Measurements from ENCODE around the gene TRANK1. TPM values are rescaled to one million over a fixed set of nuclear protein-coding genes. Genes with fewer than 3 reads are reported as not detected.

Gene TRANK1
- total RNA-seq, 1 donor from 2014 or later: 135 TPM

- Mint-ChIP-seq H3K27me3 (no peaks in the 10 kb centered on the region), H3K4me3 (no peak overlapping the region), H3K36me3 (ENCODE audit: low read depth) (peaks cover 44% of the 10 kb centered on the region), H3K9me3 (no peaks in the 10 kb centered on the region), H3K4me1 (peaks cover 37% of the 10 kb centered on the region), H3K27ac (no peak overlapping the region)
- ChIA-PET POLR2A (interaction anchor here (1.8 to 3.5 kb wide), 5 partner anchors 21 to 99 kb away, joined by 9 to 33 read pairs (median 18); partner anchors contain the start of gene TRANK1), CTCF (interaction anchor here (1.2 to 2.7 kb wide), 2 partner anchors 32 to 98 kb away, joined by 3 to 16 read pairs; no protein-coding TSS in a partner anchor)
- intact Hi-C loops (cut with micrococcal nuclease): no loop called here
- no peak for TF ChIP-seq CTCF (IDR thresholded peaks at IDR 0.05)
- no peak for ATAC-seq (ENCODE audit: low read depth)
- no peak for DNase-seq
Observed at GRCh38 chr3:36991147-36991546, 46.3 kb upstream of the TRANK1 start.

GRCh38 chr3:36989568-36989967 lies 44.7 kb upstream of the TRANK1 start:
- Mint-ChIP-seq H3K27me3 (no peaks in the 10 kb centered on the region), H3K9me3 (no peaks in the 10 kb centered on the region), H3K4me1 (peaks cover 37% of the 10 kb centered on the region), H3K36me3 (ENCODE audit: low read depth) (peaks cover 52% of the 10 kb centered on the region), H3K4me3 (peak overlapping the region; percentile 80), H3K27ac (peak overlapping the region; percentile 79)
- no peak for TF ChIP-seq CTCF (IDR thresholded peaks at IDR 0.05)
- intact Hi-C loops (cut with micrococcal nuclease): no loop called here
- CTCF ChIA-PET: interaction anchor here (0.7 to 1.7 kb wide), 5 partner anchors 11 to 121 kb away, joined by 3 to 12 read pairs (median 6); no protein-coding TSS in a partner anchor
- POLR2A ChIA-PET: interaction anchor here (0.8 to 1.9 kb wide), 10 partner anchors 20 to 188 kb away, joined by 3 to 24 read pairs (median 6); partner anchors contain the start of gene TRANK1
- no peak for ATAC-seq (ENCODE audit: low read depth)
- no peak for DNase-seq

- peaks cover 57% of the 10 kb centered on the region for H3K36me3 Mint-ChIP-seq (ENCODE audit: low read depth)
- intact Hi-C loops (cut with micrococcal nuclease): no loop called here
- peak overlapping the region; percentile 79 for H3K27ac Mint-ChIP-seq
- H3K4me3 Mint-ChIP-seq: peak overlapping the region; percentile 80
- no peaks in the 10 kb centered on the region for H3K27me3 Mint-ChIP-seq
- ChIA-PET POLR2A (interaction anchor here (0.8 to 1.9 kb wide), 13 partner anchors 11 to 188 kb away, joined by 3 to 24 read pairs (median 4); partner anchors contain the start of gene TRANK1), CTCF (interaction anchor here (0.7 to 1.7 kb wide), 6 partner anchors 10 to 121 kb away, joined by 3 to 12 read pairs (median 5); no protein-coding TSS in a partner anchor)
- ATAC-seq (ENCODE audit: low read depth): no peak
- no peak for TF ChIP-seq CTCF (IDR thresholded peaks at IDR 0.05)
- peaks cover 37% of the 10 kb centered on the region for H3K4me1 Mint-ChIP-seq
- H3K9me3 Mint-ChIP-seq: no peaks in the 10 kb centered on the region
- no peak for DNase-seq
Observed at GRCh38 chr3:36989005-36989404, 44.2 kb upstream of the TRANK1 start.

GRCh38 chr3:36988356-36988755 lies 43.5 kb upstream of the TRANK1 start:
- ChIA-PET POLR2A (interaction anchor here (0.7 to 1.9 kb wide), 10 partner anchors 10 to 96 kb away, joined by 3 to 24 read pairs (median 4); partner anchors contain the start of gene TRANK1), CTCF (interaction anchor here (0.9 to 1.7 kb wide), 4 partner anchors 28 to 120 kb away, joined by 3 to 12 read pairs (median 8); no protein-coding TSS in a partner anchor)
- intact Hi-C loops (cut with micrococcal nuclease): loop anchor here (1.0 kb wide), 1 partner anchor 18 kb away; no protein-coding TSS in a partner anchor
- DNase-seq (no peak), ATAC-seq (ENCODE audit: low read depth) (no peak)
- H3K27ac Mint-ChIP-seq: peak overlapping the region; percentile 65
- peaks cover 37% of the 10 kb centered on the region for H3K4me1 Mint-ChIP-seq
- peaks cover 64% of the 10 kb centered on the region for H3K36me3 Mint-ChIP-seq (ENCODE audit: low read depth)
- H3K9me3 Mint-ChIP-seq: no peaks in the 10 kb centered on the region
- TF ChIP-seq CTCF (IDR thresholded peaks at IDR 0.05): no peak
- H3K4me3 Mint-ChIP-seq: peak overlapping the region; percentile 76
- H3K27me3 Mint-ChIP-seq: no peaks in the 10 kb centered on the region

GRCh38 chr3:36981006-36981405 lies 36.2 kb upstream of the TRANK1 start:
- H3K27ac Mint-ChIP-seq: no peak overlapping the region
- no peak for TF ChIP-seq CTCF (IDR thresholded peaks at IDR 0.05)
- no peaks in the 10 kb centered on the region for H3K4me1 Mint-ChIP-seq
- ChIA-PET POLR2A (no interaction called here), CTCF (no interaction called here)
- no peaks in the 10 kb centered on the region for H3K27me3 Mint-ChIP-seq
- H3K36me3 Mint-ChIP-seq (ENCODE audit: low read depth): peaks cover 59% of the 10 kb centered on the region
- DNase-seq: no peak
- H3K9me3 Mint-ChIP-seq: peaks cover 5% of the 10 kb centered on the region
- no peak for ATAC-seq (ENCODE audit: low read depth)
- intact Hi-C loops (cut with micrococcal nuclease): no loop called here
- no peak overlapping the region for H3K4me3 Mint-ChIP-seq

Measured in activated B cell treated with CpG ODN at 0.5 μM for 24 hours (primary cell).